ENCODE data around the gene SLC2A3. TPM values are rescaled to one million over a fixed set of nuclear protein-coding genes. Genes with fewer than 3 reads are reported as not detected.

Gene SLC2A3
- total RNA-seq, 1 experiment from 2014 or later: 17.0 TPM

Small RNA genes within 50 kb of the gene (small RNA-seq; reads per million reads assigned to genes)
- gene RF00019: not detected

Other genes starting within 250 kb of the SLC2A3 start
- not detected in 2 replicates for gene GDF3, start 240.4 kb downstream of the SLC2A3 start, total RNA-seq (2014; rRNA removed; shearing (Covaris generic))
- not detected in 2 replicates for gene DPPA3, start 224.8 kb downstream of the SLC2A3 start, total RNA-seq (2014; rRNA removed; shearing (Covaris generic))
- gene CLEC4C, start 188.8 kb downstream of the SLC2A3 start, total RNA-seq (2014; rRNA removed; shearing (Covaris generic)): not detected in 2 replicates
- gene NANOGNB, start 171.0 kb downstream of the SLC2A3 start, total RNA-seq (2014; rRNA removed; shearing (Covaris generic)): not detected in 2 replicates
- gene NANOG, start 146.8 kb downstream of the SLC2A3 start, total RNA-seq (2014; rRNA removed; shearing (Covaris generic)): not detected in 2 replicates
- 0.13 TPM in 1 of 2 replicates, not detected in the other for gene SLC2A14, start 63.3 kb downstream of the SLC2A3 start, total RNA-seq (2014; rRNA removed; shearing (Covaris generic))
- 5.8 and 7.4 TPM in 2 replicates for gene FOXJ2, start 96.5 kb upstream of the SLC2A3 start, total RNA-seq (2014; rRNA removed; shearing (Covaris generic))
- 1.9 and 3.1 TPM in 2 replicates for gene C3AR1, start 130.2 kb upstream of the SLC2A3 start, total RNA-seq (2014; rRNA removed; shearing (Covaris generic))
- 51.0 and 62.7 TPM in 2 replicates for gene NECAP1, start 146.1 kb upstream of the SLC2A3 start, total RNA-seq (2014; rRNA removed; shearing (Covaris generic))
- gene CLEC4A, start 187.4 kb upstream of the SLC2A3 start, total RNA-seq (2014; rRNA removed; shearing (Covaris generic)): not detected in 2 replicates
- not detected in 2 replicates for gene ZNF705A, start 220.8 kb upstream of the SLC2A3 start, total RNA-seq (2014; rRNA removed; shearing (Covaris generic))

Measured in HT1080 (cell line).